Measurements from ENCODE around the gene ACOD1.

- TF ChIP-seq, protein P1, sequence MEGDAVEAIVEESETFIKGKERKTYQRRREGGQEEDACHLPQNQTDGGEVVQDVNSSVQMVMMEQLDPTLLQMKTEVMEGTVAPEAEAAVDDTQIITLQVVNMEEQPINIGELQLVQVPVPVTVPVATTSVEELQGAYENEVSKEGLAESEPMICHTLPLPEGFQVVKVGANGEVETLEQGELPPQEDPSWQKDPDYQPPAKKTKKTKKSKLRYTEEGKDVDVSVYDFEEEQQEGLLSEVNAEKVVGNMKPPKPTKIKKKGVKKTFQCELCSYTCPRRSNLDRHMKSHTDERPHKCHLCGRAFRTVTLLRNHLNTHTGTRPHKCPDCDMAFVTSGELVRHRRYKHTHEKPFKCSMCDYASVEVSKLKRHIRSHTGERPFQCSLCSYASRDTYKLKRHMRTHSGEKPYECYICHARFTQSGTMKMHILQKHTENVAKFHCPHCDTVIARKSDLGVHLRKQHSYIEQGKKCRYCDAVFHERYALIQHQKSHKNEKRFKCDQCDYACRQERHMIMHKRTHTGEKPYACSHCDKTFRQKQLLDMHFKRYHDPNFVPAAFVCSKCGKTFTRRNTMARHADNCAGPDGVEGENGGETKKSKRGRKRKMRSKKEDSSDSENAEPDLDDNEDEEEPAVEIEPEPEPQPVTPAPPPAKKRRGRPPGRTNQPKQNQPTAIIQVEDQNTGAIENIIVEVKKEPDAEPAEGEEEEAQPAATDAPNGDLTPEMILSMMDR (IDR thresholded peaks at IDR 0.05; ENCODE audit: borderline replicate concordance, extremely low read depth, low read length, poor library complexity, severe bottlenecking): no peak
- TF ChIP-seq EZH2 (IDR thresholded peaks at IDR 0.05; ENCODE audit: borderline replicate concordance, low read depth, low read length, severe bottlenecking): no peak
Observed at GRCh38 chr13:76971851-76972829, 23.8 kb downstream of the ACOD1 start.
